GM21619 (cell line): ENCODE data around the gene PSEN1.

Experiments
- ATAC-seq: cut with Tn5 transposase; IDR thresholded peaks from one replicate; pipeline ENCODE4 v1.9.1; 2021; ENCODE audit not compliant: unreplicated experiment

The PSEN1 gene

DNA sequence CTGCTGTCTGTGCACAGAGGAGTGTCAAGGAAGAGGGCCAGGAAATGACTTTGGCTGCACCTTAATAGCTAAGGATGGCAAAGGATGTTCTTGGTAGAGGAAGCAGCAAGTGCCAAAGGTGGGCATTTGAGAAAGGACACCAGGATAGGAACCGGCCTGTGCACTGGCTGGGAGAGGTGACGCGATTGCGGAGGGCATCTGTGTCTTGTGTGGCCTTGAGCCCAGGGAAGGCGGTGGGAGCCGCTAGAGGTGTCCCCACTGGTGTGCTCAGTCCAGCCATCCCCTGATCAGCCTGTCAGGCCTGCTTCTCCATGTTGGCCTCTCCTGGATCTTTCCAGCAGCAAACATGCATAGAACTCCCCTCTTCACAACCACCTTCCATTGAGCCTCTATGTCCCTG is 131.2 kb downstream of the PSEN1 start:
- ATAC-seq = no peak

DNA sequence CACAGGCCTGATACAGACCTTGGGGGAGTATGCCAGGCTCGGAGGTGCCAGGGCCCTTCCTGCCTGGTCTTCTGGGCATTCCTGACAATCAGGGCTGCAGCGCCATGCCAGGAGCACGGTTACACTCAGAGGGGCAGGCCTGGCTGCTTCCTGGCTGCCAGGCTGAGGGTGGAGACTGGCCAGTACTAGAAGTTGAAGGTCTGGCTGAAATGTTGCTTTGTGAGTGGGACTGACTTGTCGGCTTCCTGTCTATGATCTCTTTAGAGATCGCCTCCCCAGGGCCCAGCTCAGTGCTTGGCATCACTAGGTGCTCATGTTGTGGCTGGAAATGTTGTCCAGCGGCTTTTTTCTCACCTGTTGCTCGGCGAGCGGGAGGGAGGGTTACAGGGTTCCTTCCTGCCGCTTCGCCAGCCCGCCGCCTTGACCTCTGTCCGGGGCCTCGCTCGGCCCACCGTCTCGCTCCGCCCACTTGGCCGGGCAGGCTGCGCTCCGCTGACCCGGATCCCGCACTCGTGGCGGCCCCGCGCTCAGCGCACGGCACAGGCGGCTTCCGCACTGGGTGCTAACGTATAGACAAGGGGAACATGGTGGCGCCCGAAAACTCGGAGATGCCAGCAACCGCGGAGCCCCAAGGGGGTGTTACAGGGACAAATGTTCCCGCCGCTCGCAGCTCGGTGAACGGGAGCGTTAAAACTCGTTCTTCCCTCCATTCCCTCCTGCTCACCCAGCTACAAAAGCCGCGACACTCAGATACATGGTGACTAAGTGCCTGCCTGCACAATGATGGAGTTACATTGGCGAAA is 133.6 kb downstream of the PSEN1 start:
- peak; percentile 72 for ATAC-seq

DNA sequence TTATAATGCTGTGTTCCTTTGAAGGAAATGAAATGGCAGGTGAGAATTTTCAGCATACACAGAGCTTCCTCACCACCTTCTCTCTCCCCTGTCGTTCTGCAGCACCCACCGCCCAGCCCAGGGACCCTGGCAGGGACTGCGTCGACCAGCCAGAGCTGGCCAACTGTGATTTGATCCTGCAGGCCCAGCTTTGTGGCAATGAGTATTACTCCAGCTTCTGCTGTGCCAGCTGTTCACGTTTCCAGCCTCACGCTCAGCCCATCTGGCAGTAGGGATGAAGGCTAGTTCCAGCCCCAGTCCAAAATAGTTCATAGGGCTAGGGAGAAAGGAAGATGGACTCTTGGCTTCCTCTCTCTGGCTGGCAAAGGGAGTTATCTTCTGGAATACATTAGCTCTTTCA is 136.1 kb downstream of the PSEN1 start:
- ATAC-seq = no peak
